K562 (cell line): ENCODE measurements around the gene GJC2. TPM values are rescaled to one million over a fixed set of nuclear protein-coding genes. Genes with fewer than 3 reads are reported as not detected.
A peak's percentile ranks its signal among the peaks of the same experiment; 100 is the strongest.

ENCODE experiments used
- ASH1L ChIP-seq: fragments of 450-650 bp; IDR thresholded peaks from 2 replicates; pipeline ENCODE4 v1.6.1; 2018; ENCODE audit warnings: borderline replicate concordance, mild to moderate bottlenecking, low read depth; ENCODE audit not compliant: partially characterized antibody
- BCOR ChIP-seq: fragments of 450-650 bp; IDR thresholded peaks from 2 replicates; pipeline ENCODE4 v1.6.1; 2016
- BMI1 ChIP-seq: fragments of 150-350 bp; IDR thresholded peaks from 2 replicates; pipeline ENCODE4 v1.6.1; 2014; ENCODE audit warnings: low read length
- CBFB ChIP-seq: sonication (generic); formaldehyde crosslinking; IDR thresholded peaks from 2 replicates; pipeline ENCODE4 v1.4.0; 2020; ENCODE audit warnings: mild to moderate bottlenecking, missing genetic modification reagents
- GTF2E2 ChIP-seq: fragments of 200-800 bp; sonication (Bioruptor generic); IDR thresholded peaks from 2 replicates; pipeline ENCODE4 v1.6.1; 2016; ENCODE audit warnings: missing genetic modification characterization, missing compliant biosample characterization
- KAT7 ChIP-seq: sonication (generic); formaldehyde crosslinking; IDR thresholded peaks from 2 replicates; pipeline ENCODE4 v1.8.0; 2022; ENCODE audit warnings: missing genetic modification reagents, mild to moderate bottlenecking, borderline replicate concordance
- KLF1 ChIP-seq: fragments of 450-650 bp; IDR thresholded peaks from 2 replicates; pipeline ENCODE4 v1.6.1; 2016; ENCODE audit warnings: missing genetic modification characterization, missing compliant biosample characterization
- NBN ChIP-seq: fragments of 450-650 bp; IDR thresholded peaks from 2 replicates; pipeline ENCODE4 v1.6.1; 2016; ENCODE audit warnings: low read depth, mild to moderate bottlenecking
- SIX5 ChIP-seq, 2 experiments: IDR thresholded peaks; 2 replicates each; pipeline ENCODE4 v1.6.1; 2011; ENCODE audit warnings: low read length in 2 of 2, borderline replicate concordance in 1 of 2, low read depth in 1 of 2, mild to moderate bottlenecking in 1 of 2, moderate library complexity in 1 of 2; ENCODE audit not compliant: insufficient read depth in 1 of 2
- THRAP3 ChIP-seq: fragments of 450-650 bp; IDR thresholded peaks from 2 replicates; pipeline ENCODE4 v1.6.1; 2016; ENCODE audit warnings: mild to moderate bottlenecking, inconsistent platforms, borderline replicate concordance
- ZC3H11A ChIP-seq: IDR thresholded peaks from 2 replicates; pipeline ENCODE4 v1.6.1; 2012; ENCODE audit warnings: low read depth, low read length, improper control_type of control experiment
- ZNF133 ChIP-seq: fragments of 250-450 bp; sonication (Bioruptor Pico); IDR thresholded peaks from 2 replicates; pipeline ENCODE4 v1.4.0; 2020; ENCODE audit warnings: mild to moderate bottlenecking
- ZNF316 ChIP-seq: fragments of 450-650 bp; IDR thresholded peaks from 2 replicates; pipeline ENCODE4 v1.6.1; 2016
- ZNF551 ChIP-seq: fragments of 250-450 bp; sonication (Bioruptor Pico); IDR thresholded peaks from 2 replicates; pipeline ENCODE4 v1.5.0; 2021; ENCODE audit warnings: mild to moderate bottlenecking, moderate library complexity
- ZNF586 ChIP-seq: fragments of 450-650 bp; formaldehyde crosslinking; conservative IDR thresholded peaks from 2 replicates; pipeline ENCODE4 v1.4.0; 2020; ENCODE audit warnings: mild to moderate bottlenecking, moderate library complexity
- ZNF764 ChIP-seq: fragments of 250-450 bp; sonication (Bioruptor Pico); IDR thresholded peaks from 2 replicates; pipeline ENCODE4 v1.4.0; 2020; ENCODE audit warnings: low read depth, mild to moderate bottlenecking, moderate library complexity
- polyA plus RNA-seq, 8 experiments: library from polyadenylated mRNA; depleted of rRNA in 4 of 8; stranded (reverse) in 5 of 8; unstranded in 3 of 8; fragments of >200 nt; fragmentation: Nextera tagmentation in 2 of 8; fragmentation: Illumina TruSeq in 1 of 8; extraction: Ambion mirVana in 2 of 8; extraction: Trizol in 1 of 8; gene quantifications; 2 replicates each; pipeline versions ENCODE4 v1.2.1 to v1.2.3, GENCODE V29; 2011 to 2014; ENCODE audit warnings: inconsistent platforms in 1 of 8, missing spikeins in 1 of 8
- total RNA-seq, 7 experiments: library from RNA; depleted of rRNA in 6 of 7; stranded (reverse); fragments of >200 nt in 6 of 7; fragmentation: Illumina TruSeq in 2 of 7; extraction: Trizol in 2 of 7; gene quantifications; 2 replicates each; pipeline versions ENCODE4 v1.2.1 to v1.2.3, GENCODE V29; 2011 to 2021; ENCODE audit warnings: low replicate concordance in 1 of 7
- TF ChIP-seq, protein P1 (sequence below): sonication (generic); formaldehyde crosslinking; IDR thresholded peaks from 2 replicates; pipeline ENCODE4 v1.8.0; 2022; ENCODE audit warnings: mild to moderate bottlenecking, missing genetic modification reagents
- TF ChIP-seq, protein P2 (sequence below): sonication (generic); formaldehyde crosslinking; IDR thresholded peaks from 2 replicates; pipeline ENCODE4 v1.8.0; 2023; ENCODE audit warnings: missing genetic modification reagents, mild to moderate bottlenecking, borderline replicate concordance
- TF ChIP-seq, protein P3 (sequence below): sonication (generic); formaldehyde crosslinking; IDR thresholded peaks from 2 replicates; pipeline ENCODE4 v1.4.0; 2020; ENCODE audit warnings: mild to moderate bottlenecking, missing genetic modification reagents

GJC2 gene
- total and polyA plus RNA-seq, 9 of the 15 experiments (the other 6 are each of a cell fraction or from before 2014, with no cell fraction given): 0.03 to 0.62 (median 0.11) TPM; not detected in 2

DNA sequence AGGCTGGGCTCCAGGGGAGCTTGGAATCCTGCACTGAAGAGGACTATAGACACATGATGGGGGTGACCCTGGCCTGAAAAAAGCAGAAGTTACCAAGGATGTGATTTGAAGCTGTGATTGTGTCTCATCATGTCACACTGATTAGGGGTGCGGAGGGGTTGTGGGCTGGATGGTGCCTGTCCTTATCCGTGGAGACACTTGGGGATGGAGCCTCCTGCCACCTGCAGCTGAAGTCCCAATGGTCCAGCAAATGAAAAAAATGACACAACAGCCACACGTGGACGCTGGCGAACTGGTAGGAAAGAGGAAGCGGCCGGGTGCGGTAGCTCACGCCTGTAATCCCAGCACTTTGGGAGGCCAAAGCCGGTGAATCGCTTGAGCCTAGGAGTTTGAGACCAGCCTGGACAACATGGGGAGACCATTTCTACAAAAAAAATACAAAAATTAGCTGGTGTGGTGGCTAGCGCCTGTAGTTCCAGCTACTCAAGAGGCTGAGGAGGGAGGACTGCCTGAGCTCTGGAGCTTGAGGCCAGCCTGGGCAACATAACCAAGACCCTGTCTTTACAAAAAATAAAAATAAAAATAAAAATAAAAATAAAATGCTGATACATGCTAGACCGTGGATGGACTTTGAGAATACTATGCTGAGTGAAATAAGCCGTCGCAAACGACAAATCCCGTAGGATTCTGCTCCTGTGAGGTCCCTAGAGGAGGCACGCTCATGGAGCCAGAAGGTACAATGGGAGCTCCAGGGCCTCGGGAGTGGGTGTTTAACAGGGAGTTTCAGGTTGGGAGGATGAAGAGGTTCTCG is 15.0 kb downstream of the GJC2 start (continued):
- TF ChIP-seq BCOR: peak; percentile 68; the same call in 1 of the 2 replicates
- TF ChIP-seq GTF2E2 (tag): 0 out of 2 replicates have a peak, but pooled peaks have one; percentile 11
- TF ChIP-seq BMI1: no peak
- TF ChIP-seq ZNF316: peak; percentile 65; the same call in 1 of the 2 replicates
- no peak for TF ChIP-seq ASH1L
- TF ChIP-seq, protein P1, sequence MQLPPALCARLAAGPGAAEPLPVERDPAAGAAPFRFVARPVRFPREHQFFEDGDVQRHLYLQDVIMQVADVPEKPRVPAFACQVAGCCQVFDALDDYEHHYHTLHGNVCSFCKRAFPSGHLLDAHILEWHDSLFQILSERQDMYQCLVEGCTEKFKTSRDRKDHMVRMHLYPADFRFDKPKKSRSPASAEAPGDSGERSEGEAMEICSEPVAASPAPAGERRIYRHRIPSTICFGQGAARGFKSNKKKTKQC (CRISPR knock-in tag): no peak
- TF ChIP-seq KLF1 (tag): no peak
- TF ChIP-seq NBN: no peak
- TF ChIP-seq, protein P2, sequence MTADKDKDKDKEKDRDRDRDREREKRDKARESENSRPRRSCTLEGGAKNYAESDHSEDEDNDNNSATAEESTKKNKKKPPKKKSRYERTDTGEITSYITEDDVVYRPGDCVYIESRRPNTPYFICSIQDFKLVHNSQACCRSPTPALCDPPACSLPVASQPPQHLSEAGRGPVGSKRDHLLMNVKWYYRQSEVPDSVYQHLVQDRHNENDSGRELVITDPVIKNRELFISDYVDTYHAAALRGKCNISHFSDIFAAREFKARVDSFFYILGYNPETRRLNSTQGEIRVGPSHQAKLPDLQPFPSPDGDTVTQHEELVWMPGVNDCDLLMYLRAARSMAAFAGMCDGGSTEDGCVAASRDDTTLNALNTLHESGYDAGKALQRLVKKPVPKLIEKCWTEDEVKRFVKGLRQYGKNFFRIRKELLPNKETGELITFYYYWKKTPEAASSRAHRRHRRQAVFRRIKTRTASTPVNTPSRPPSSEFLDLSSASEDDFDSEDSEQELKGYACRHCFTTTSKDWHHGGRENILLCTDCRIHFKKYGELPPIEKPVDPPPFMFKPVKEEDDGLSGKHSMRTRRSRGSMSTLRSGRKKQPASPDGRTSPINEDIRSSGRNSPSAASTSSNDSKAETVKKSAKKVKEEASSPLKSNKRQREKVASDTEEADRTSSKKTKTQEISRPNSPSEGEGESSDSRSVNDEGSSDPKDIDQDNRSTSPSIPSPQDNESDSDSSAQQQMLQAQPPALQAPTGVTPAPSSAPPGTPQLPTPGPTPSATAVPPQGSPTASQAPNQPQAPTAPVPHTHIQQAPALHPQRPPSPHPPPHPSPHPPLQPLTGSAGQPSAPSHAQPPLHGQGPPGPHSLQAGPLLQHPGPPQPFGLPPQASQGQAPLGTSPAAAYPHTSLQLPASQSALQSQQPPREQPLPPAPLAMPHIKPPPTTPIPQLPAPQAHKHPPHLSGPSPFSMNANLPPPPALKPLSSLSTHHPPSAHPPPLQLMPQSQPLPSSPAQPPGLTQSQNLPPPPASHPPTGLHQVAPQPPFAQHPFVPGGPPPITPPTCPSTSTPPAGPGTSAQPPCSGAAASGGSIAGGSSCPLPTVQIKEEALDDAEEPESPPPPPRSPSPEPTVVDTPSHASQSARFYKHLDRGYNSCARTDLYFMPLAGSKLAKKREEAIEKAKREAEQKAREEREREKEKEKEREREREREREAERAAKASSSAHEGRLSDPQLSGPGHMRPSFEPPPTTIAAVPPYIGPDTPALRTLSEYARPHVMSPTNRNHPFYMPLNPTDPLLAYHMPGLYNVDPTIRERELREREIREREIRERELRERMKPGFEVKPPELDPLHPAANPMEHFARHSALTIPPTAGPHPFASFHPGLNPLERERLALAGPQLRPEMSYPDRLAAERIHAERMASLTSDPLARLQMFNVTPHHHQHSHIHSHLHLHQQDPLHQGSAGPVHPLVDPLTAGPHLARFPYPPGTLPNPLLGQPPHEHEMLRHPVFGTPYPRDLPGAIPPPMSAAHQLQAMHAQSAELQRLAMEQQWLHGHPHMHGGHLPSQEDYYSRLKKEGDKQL (CRISPR knock-in tag): no peak
- TF ChIP-seq ZNF764: no peak
- TF ChIP-seq ZNF586 (CRISPR knock-in tag): no peak
- no peak for TF ChIP-seq SIX5 (IDR thresholded peaks at IDR 0.05; ENCODE audit: borderline replicate concordance in 1 of 2, insufficient read depth in 1 of 2, low read depth in 1 of 2, low read length in 2 of 2)
- no peak for TF ChIP-seq ZC3H11A
- TF ChIP-seq, protein P3, sequence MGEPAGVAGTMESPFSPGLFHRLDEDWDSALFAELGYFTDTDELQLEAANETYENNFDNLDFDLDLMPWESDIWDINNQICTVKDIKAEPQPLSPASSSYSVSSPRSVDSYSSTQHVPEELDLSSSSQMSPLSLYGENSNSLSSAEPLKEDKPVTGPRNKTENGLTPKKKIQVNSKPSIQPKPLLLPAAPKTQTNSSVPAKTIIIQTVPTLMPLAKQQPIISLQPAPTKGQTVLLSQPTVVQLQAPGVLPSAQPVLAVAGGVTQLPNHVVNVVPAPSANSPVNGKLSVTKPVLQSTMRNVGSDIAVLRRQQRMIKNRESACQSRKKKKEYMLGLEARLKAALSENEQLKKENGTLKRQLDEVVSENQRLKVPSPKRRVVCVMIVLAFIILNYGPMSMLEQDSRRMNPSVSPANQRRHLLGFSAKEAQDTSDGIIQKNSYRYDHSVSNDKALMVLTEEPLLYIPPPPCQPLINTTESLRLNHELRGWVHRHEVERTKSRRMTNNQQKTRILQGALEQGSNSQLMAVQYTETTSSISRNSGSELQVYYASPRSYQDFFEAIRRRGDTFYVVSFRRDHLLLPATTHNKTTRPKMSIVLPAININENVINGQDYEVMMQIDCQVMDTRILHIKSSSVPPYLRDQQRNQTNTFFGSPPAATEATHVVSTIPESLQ (CRISPR knock-in tag): 0 out of 2 replicates have a peak, but pooled peaks have one; percentile 34
- no peak for TF ChIP-seq KAT7 (CRISPR knock-in tag)
- TF ChIP-seq THRAP3: no peak
- TF ChIP-seq ZNF133: no peak
- TF ChIP-seq ZNF551 (CRISPR knock-in tag): no peak
- peak; percentile 62; the same call in 1 of the 2 replicates for TF ChIP-seq CBFB (CRISPR knock-in tag)
